Naive thymus-derived CD8-positive, alpha-beta T cell (primary cell): ENCODE results near the gene SMCO4. TPM values are rescaled to one million over a fixed set of nuclear protein-coding genes. Genes with fewer than 3 reads are reported as not detected.

Experiments used
- ATAC-seq, 2 donors: fragments of 150-1000 bp; cut with Tn5 transposase in 1 of 2; sonication (Bioruptor Pico), chemical (Tn5 transposase) in 1 of 2; 1 replicate in 1 of 2; 2 replicates in 1 of 2; pipeline ENCODE4 v1.10.0; 2021; ENCODE audit warnings: mild to moderate bottlenecking in 2 of 2, moderate library complexity in 2 of 2
- POLR2A ChIA-PET: fragments of 350-600 bp; sonication (Branson Sonifier 250); formaldehyde crosslinking; loops from one replicate; lab custom pipeline; 2021; ENCODE audit warnings: antibody characterized with exemption; lab: Charles Lee
- DNase-seq, 10 donors: peaks; one replicate each; pipeline versions ENCODE4 v3.0.0 to v3.0.0-alpha.2; 2020 to 2022
- H3K27ac Mint-ChIP-seq, 10 donors: one replicate each; pipeline ENCODE4 v1.8.0; 2020 to 2022; ENCODE audit warnings: mild to moderate bottlenecking in 10 of 10, mixed read lengths in 10 of 10, moderate library complexity in 4 of 10, inconsistent platforms in 1 of 10
- H3K27me3 Mint-ChIP-seq, 5 donors: one replicate each; pipeline ENCODE4 v1.8.0; 2021 to 2022; ENCODE audit warnings: mixed read lengths in 5 of 5
- H3K36me3 Mint-ChIP-seq, 3 donors: one replicate each; pipeline ENCODE4 v1.8.0; 2020 to 2022; ENCODE audit warnings: mixed read lengths in 3 of 3, mild to moderate bottlenecking in 2 of 3, inconsistent platforms in 1 of 3
- H3K4me1 Mint-ChIP-seq, 4 donors: one replicate each; pipeline ENCODE4 v1.8.0; 2021 to 2022; ENCODE audit warnings: mixed read lengths in 4 of 4
- H3K4me3 Mint-ChIP-seq, 10 donors: one replicate each; pipeline ENCODE4 v1.8.0; 2020 to 2022; ENCODE audit warnings: mild to moderate bottlenecking in 10 of 10, mixed read lengths in 10 of 10, moderate library complexity in 6 of 10, inconsistent platforms in 1 of 10
- H3K9me3 Mint-ChIP-seq, 9 donors: one replicate each; pipeline ENCODE4 v1.8.0; 2020 to 2022; ENCODE audit warnings: mixed read lengths in 9 of 9, mild to moderate bottlenecking in 3 of 9, inconsistent platforms in 1 of 9, moderate library complexity in 1 of 9
- polyA plus RNA-seq, 3 donors: library from polyadenylated mRNA; unstranded; fragments of 300-500 nt; fragmentation: Illumina TruSeq; gene quantifications; one replicate each; pipeline ENCODE4 v1.2.3, GENCODE V29; 2021
- total RNA-seq, 8 experiments: library from RNA in 2 of 8; stranded (reverse) in 2 of 8; gene quantifications; one replicate each; pipeline ENCODE4 v1.2.3 and lab custom pipeline; 2021 to 2026

SMCO4 gene
- total and polyA plus RNA-seq, 5 experiments from 2014 or later, result 0.99 to 1.8 (median 0.99) TPM; not detected in 2

- POLR2A ChIA-PET, result no interaction called here
- H3K4me3 Mint-ChIP-seq, result no peak overlapping the region
- peaks cover 0 to 9% (median under 1%) of the 10 kb centered on the region in 4 donors for H3K4me1 Mint-ChIP-seq
- no peak overlapping the region for H3K27ac Mint-ChIP-seq
- H3K36me3 Mint-ChIP-seq, result no peaks in the 10 kb centered on the region
- no peak for DNase-seq
- no peak for ATAC-seq
- peaks cover 15 to 30% (median 21%) of the 10 kb centered on the region in 5 donors for H3K27me3 Mint-ChIP-seq
- no peaks in the 10 kb centered on the region for H3K9me3 Mint-ChIP-seq
Observed at GRCh38 chr11:93548679-93549319, 5.6 kb upstream of the SMCO4 start.

DNA sequence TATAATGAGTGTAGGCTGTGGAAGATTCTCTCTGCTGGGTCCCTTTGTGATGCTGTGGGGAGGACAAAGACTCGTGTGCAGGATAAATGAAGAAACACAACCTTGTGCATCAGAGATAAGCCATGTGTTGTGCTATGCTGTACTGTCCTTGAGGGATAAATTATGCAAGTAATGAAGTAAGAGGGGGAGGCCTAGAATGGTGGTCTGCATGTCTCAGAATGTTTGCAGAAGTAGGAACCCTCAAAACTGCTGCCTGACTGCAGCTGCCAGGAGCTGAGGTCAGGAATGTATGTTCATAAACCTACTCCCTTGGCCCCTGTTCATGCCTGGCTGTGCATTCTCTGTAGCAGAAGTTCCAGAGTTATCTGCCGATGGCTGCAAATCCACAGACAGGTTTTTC, 4.6 kb upstream of the SMCO4 start:
- no peak overlapping the region for H3K4me3 Mint-ChIP-seq
- H3K36me3 Mint-ChIP-seq, result no peaks in the 10 kb centered on the region
- ATAC-seq (no peak), DNase-seq (no peak)
- H3K27ac Mint-ChIP-seq, result no peak overlapping the region
- H3K9me3 Mint-ChIP-seq, result no peaks in the 10 kb centered on the region
- peaks cover 3 to 15% (median 6%) of the 10 kb centered on the region in 4 donors for H3K4me1 Mint-ChIP-seq
- H3K27me3 Mint-ChIP-seq, result peaks cover 14 to 30% (median 20%) of the 10 kb centered on the region in 5 donors
- POLR2A ChIA-PET, result no interaction called here

DNA sequence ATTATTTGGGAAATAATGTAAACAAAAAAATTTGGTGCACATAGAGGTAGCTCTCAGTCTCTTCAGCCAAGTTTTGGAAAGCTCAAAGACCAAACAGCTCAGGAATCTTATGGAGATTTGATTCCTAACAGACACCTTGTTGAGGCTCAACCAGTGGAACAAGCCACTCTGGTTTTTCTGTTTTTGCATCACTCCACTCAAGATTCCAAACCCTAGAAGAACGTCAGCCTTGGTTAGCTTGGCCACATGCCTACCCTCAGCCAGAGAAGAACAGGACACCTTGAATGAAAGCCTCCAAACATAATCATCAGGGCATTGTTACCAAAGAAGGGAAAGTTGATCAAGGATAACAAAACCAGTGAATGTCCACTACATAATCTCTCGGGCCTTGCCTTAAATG, 3.8 kb upstream of the SMCO4 start:
- peaks cover 12 to 30% (median 20%) of the 10 kb centered on the region in 5 donors for H3K27me3 Mint-ChIP-seq
- H3K4me1 Mint-ChIP-seq, result peaks cover 4 to 19% (median 12%) of the 10 kb centered on the region in 4 donors
- no peaks in the 10 kb centered on the region for H3K9me3 Mint-ChIP-seq
- H3K27ac Mint-ChIP-seq, result no peak overlapping the region
- H3K4me3 Mint-ChIP-seq, result no peak overlapping the region
- DNase-seq (no peak), ATAC-seq (no peak)
- POLR2A ChIA-PET, result no interaction called here
- no peaks in the 10 kb centered on the region for H3K36me3 Mint-ChIP-seq

GRCh38 chr11:93545566-93545965, 2.4 kb upstream of the SMCO4 start:
- no peaks in the 10 kb centered on the region for H3K36me3 Mint-ChIP-seq
- POLR2A ChIA-PET, result no interaction called here
- peaks cover 8 to 26% (median 13%) of the 10 kb centered on the region in 4 donors for H3K4me1 Mint-ChIP-seq
- no peak for ATAC-seq
- no peak for DNase-seq
- no peak overlapping the region for H3K27ac Mint-ChIP-seq
- H3K27me3 Mint-ChIP-seq, result peaks cover 8 to 22% (median 15%) of the 10 kb centered on the region in 5 donors
- peak overlapping the region in 2 of 10 donors; percentile 9 to 37 for H3K4me3 Mint-ChIP-seq
- no peaks in the 10 kb centered on the region for H3K9me3 Mint-ChIP-seq

DNA sequence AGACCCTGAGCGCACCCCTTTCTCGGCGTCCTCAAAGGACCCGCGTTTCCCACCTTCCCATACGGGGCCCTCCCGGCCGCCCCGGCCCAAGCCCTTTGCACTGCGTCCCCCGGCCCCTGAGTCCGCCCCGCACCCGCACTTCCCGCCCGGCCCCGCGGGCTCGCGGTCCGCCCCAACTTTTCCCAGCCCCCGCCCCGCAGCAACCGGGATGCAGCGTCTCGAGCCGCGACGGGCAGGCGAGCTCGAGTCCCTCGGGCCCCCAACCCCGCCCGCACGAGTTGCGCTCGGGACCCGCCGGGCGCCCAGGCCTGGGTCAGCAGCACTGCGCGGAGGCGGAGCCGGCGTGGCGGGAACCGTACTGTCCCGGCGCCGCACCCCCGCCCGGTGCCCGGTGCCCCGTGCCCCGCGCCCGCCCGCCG, 371 bp downstream of the SMCO4 start:
- ATAC-seq (peak; percentile 17 to 52), DNase-seq (peak in 3 of 10 donors; percentile 2 to 18 (median 7))
- Mint-ChIP-seq H3K27ac (peak overlapping the region in 3 of 10 donors; percentile 15 to 91 (median 61)), H3K4me1 (peaks cover 8 to 29% (median 13%) of the 10 kb centered on the region in 4 donors), H3K27me3 (peaks cover 5 to 22% (median 13%) of the 10 kb centered on the region in 5 donors), H3K36me3 (no peaks in the 10 kb centered on the region), H3K9me3 (no peaks in the 10 kb centered on the region), H3K4me3 (peak overlapping the region; percentile 72 to 95 (median 84))
- POLR2A ChIA-PET, result no interaction called here

GRCh38 chr11:93541884-93542810, 1.0 kb downstream of the SMCO4 start:
- Mint-ChIP-seq H3K9me3 (no peaks in the 10 kb centered on the region), H3K27me3 (peaks cover 5 to 15% (median 11%) of the 10 kb centered on the region in 5 donors), H3K36me3 (no peaks in the 10 kb centered on the region), H3K27ac (peak overlapping the region in 5 of 10 donors; percentile 9 to 91 (median 61)), H3K4me1 (peaks cover 8 to 35% (median 13%) of the 10 kb centered on the region in 4 donors), H3K4me3 (peak overlapping the region; percentile 72 to 95 (median 84))
- DNase-seq, result peak in 9 of 10 donors; percentile 8 to 68 (median 18)
- POLR2A ChIA-PET, result no interaction called here
- peak; percentile 73 to 77 for ATAC-seq

DNA sequence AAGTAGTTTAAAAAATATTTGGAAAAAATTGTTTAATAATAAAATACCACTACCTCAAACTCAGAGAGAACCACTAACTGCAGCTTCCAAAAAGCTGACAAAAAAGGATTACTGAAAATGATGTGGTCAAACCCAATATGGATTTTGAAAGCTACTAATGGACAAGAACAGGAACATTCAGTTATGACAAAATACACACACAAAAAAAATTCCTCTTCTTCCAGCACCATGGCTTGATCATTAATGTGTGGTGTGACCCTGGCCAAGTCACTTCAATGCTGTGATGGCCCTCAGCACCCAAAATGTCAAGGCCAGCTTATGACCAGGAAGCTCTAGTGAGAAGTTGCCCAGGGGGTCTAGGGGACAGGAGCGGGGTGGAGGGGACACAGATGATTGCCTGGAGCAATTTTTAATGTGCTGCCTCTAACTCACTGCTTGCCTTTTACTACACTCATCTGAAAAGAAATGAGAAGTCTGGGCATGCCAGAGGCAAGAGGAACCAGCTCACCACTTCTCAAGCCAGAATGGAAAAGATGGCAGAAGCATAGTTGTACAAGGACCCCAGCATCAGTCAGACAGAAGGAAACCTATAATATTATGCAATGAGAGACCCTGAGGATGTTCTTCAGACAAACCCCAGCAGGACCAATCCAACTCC, 2.2 kb downstream of the SMCO4 start:
- Mint-ChIP-seq H3K9me3 (no peaks in the 10 kb centered on the region), H3K27me3 (peaks cover under 1 to 14% (median 7%) of the 10 kb centered on the region in 5 donors), H3K4me3 (peak overlapping the region in 6 of 10 donors; percentile 4 to 61 (median 38)), H3K36me3 (no peaks in the 10 kb centered on the region), H3K27ac (peak overlapping the region in 2 of 10 donors; percentile 34 to 66), H3K4me1 (peaks cover 8 to 40% (median 13%) of the 10 kb centered on the region in 4 donors)
- POLR2A ChIA-PET, result no interaction called here
- DNase-seq (no peak), ATAC-seq (no peak)

GRCh38 chr11:93540337-93540736, 2.9 kb downstream of the SMCO4 start:
- POLR2A ChIA-PET, result no interaction called here

GRCh38 chr11:93537767-93538261, 5.4 kb downstream of the SMCO4 start:
- H3K9me3 Mint-ChIP-seq, result no peaks in the 10 kb centered on the region
- H3K4me3 Mint-ChIP-seq, result peak overlapping the region in 1 of 10 donors; percentile 37
- H3K36me3 Mint-ChIP-seq, result no peaks in the 10 kb centered on the region
- ATAC-seq, result no peak
- peaks cover 4 to 34% (median 8%) of the 10 kb centered on the region in 4 donors for H3K4me1 Mint-ChIP-seq
- DNase-seq, result no peak
- H3K27ac Mint-ChIP-seq, result no peak overlapping the region
- POLR2A ChIA-PET, result no interaction called here
- H3K27me3 Mint-ChIP-seq, result peaks cover 0 to 12% (median 0%) of the 10 kb centered on the region in 5 donors

More at GRCh38 chr11:93540337-93540736, 2.9 kb downstream of the SMCO4 start:
- no peak overlapping the region for H3K4me3 Mint-ChIP-seq
- peaks cover 1 to 9% (median 7%) of the 10 kb centered on the region in 5 donors for H3K27me3 Mint-ChIP-seq
- H3K4me1 Mint-ChIP-seq, result peaks cover 10 to 46% (median 13%) of the 10 kb centered on the region in 4 donors
- DNase-seq (no peak), ATAC-seq (no peak)
- H3K27ac Mint-ChIP-seq, result no peak overlapping the region
- no peaks in the 10 kb centered on the region for H3K9me3 Mint-ChIP-seq
- no peaks in the 10 kb centered on the region for H3K36me3 Mint-ChIP-seq

DNA sequence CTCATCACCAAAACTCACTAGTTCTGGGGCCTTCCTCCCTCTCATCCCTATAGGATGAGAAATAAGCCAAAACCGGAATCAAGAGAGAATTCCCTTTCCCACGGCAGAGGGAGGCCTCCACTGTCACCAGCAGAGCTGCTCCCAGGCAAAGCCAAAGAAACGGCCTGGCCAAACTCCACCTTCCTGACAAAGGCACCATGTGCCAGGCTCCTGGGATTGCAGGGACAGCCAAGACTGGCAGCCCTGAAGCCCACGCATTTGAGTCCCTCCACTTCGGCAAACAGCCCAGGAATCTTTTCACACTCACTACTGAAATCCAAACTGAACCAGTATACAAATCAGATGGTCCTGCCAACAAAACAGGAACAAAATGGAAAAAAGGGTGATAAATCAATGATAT, 6.1 kb downstream of the SMCO4 start:
- no peaks in the 10 kb centered on the region for H3K9me3 Mint-ChIP-seq
- POLR2A ChIA-PET, result no interaction called here
- H3K4me1 Mint-ChIP-seq, result peaks cover under 1 to 35% (median 4%) of the 10 kb centered on the region in 4 donors
- no peaks in the 10 kb centered on the region for H3K36me3 Mint-ChIP-seq
- peak overlapping the region in 1 of 10 donors; percentile 37 for H3K4me3 Mint-ChIP-seq
- ATAC-seq, result no peak
- no peak for DNase-seq
- no peak overlapping the region for H3K27ac Mint-ChIP-seq
- H3K27me3 Mint-ChIP-seq, result peaks cover 0 to 12% (median 0%) of the 10 kb centered on the region in 5 donors

GRCh38 chr11:93536101-93536861, 6.9 kb downstream of the SMCO4 start:
- peaks cover 0 to 35% (median 1%) of the 10 kb centered on the region in 4 donors for H3K4me1 Mint-ChIP-seq
- peak overlapping the region in 1 of 10 donors; percentile 53 for H3K27ac Mint-ChIP-seq
- no peaks in the 10 kb centered on the region for H3K36me3 Mint-ChIP-seq
- H3K9me3 Mint-ChIP-seq, result no peaks in the 10 kb centered on the region
- H3K27me3 Mint-ChIP-seq, result peaks cover 0 to 12% (median 0%) of the 10 kb centered on the region in 5 donors
- DNase-seq (no peak), ATAC-seq (no peak)
- POLR2A ChIA-PET, result no interaction called here
- no peak overlapping the region for H3K4me3 Mint-ChIP-seq
